Tibial nerve (tissue), 4 donors: ENCODE data around the gene NRXN2. TPM values are rescaled to one million over a fixed set of nuclear protein-coding genes. Genes with fewer than 3 reads are reported as not detected.

Experiments
- DNase-seq, 2 donors: peaks; one replicate each; pipeline ENCODE4 v3.0.0-alpha.2; 2019; ENCODE audit warnings: low spot score in 2 of 2
- H3K27ac ChIP-seq, 4 donors: fragments of 200-600 bp; sonication (generic) in 3 of 4; one replicate each; pipeline ENCODE4 v1.5.1; 2017 to 2019; ENCODE audit warnings: mild to moderate bottlenecking in 1 of 4
- H3K27me3 ChIP-seq, 2 donors: fragments of 200-600 bp; sonication (generic) in 1 of 2; one replicate each; pipeline versions ENCODE4 v1.5.1 to v1.6.0; 2017 to 2019
- H3K36me3 ChIP-seq, 3 donors: fragments of 200-600 bp; sonication (generic); one replicate each; pipeline ENCODE4 v1.5.1; 2018 to 2019
- H3K4me1 ChIP-seq, 4 donors: fragments of 200-600 bp; sonication (generic) in 3 of 4; one replicate each; pipeline ENCODE4 v1.5.1; 2017 to 2019
- H3K4me3 ChIP-seq, 4 donors: fragments of 200-600 bp; sonication (generic) in 3 of 4; one replicate each; pipeline ENCODE4 v1.5.1; 2017 to 2019; ENCODE audit warnings: mild to moderate bottlenecking in 1 of 4, moderate library complexity in 1 of 4
- H3K9me3 ChIP-seq, 4 donors: fragments of 200-600 bp; sonication (generic) in 3 of 4; one replicate each; pipeline ENCODE4 v1.5.1; 2017 to 2019
- CTCF ChIP-seq, 5 experiments: fragments of 200-600 bp in 3 of 5; fragments of 450-650 bp in 2 of 5; sonication (generic) in 3 of 5; IDR thresholded peaks; one replicate each; pipeline ENCODE4 v1.5.1; 2016 to 2019; ENCODE audit warnings: antibody characterized with exemption in 5 of 5, mild to moderate bottlenecking in 3 of 5, moderate library complexity in 2 of 5
- EP300 ChIP-seq, 2 donors: sonication (generic); formaldehyde crosslinking; IDR thresholded peaks; one replicate each; pipeline ENCODE4 v1.6.1; 2017; ENCODE audit warnings: antibody characterized with exemption in 2 of 2, mild to moderate bottlenecking in 1 of 2
- POLR2A ChIP-seq, 2 donors: fragments of 450-650 bp; IDR thresholded peaks; one replicate each; pipeline ENCODE4 v1.6.1; 2017; ENCODE audit warnings: antibody characterized with exemption in 2 of 2, mild to moderate bottlenecking in 2 of 2, moderate library complexity in 2 of 2
- WGBS, 2 donors: methylation state at CpG; one replicate each; pipeline ENCODE4 v1.1.5; 2018; 5-methylcytosine and 5-hydroxymethylcytosine counted together
- total RNA-seq, 4 donors: library from RNA; depleted of rRNA; stranded (reverse); fragments of >200 nt; gene quantifications; one replicate each; pipeline ENCODE4 v1.1.0, GENCODE V29; 2016

NRXN2 gene
- total RNA-seq, 4 donors from 2014 or later: 1.7 to 25.5 (median 8.7) TPM

DNA sequence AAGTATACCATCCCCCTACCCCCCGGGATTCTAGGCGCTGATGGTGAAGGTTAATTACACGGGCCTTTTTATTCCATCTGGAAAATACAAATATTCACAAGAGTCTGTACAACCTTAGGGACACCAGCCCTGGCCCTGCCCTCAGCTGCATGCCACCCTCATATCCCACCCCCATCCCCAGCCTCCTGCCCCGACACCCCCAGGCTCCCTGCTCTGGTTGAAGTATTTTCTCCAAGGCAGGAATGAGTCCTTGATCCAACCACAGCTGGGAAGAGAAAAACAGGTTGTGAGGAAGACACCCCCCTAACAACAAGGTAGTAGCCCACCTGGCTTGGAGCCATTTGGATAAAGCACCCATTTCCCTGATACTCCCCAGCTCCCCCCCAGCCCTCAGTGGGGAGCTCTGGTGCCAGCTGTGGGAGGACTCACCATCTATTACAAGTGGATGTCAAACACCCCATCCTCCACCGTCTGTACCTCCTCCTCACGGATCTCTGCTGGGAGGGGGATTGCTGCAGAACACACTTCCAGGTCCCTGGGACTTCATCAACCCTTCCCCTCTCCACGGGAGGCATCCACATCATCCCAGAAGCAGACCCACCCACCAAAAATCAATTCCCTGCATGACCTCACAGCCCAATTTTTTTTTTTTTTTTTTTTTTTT is 4.0 kb upstream of the NRXN2 start:
- H3K36me3 ChIP-seq: peaks cover 0 to 3% (median 0%) of the 10 kb centered on the region in 3 donors

GRCh38 chr11:64726211-64726641 is 3.2 kb upstream of the NRXN2 start:
- no peak for DNase-seq
- no peak overlapping the region for H3K27ac ChIP-seq
- peaks cover 0 to 12% (median 3%) of the 10 kb centered on the region in 4 donors for H3K4me1 ChIP-seq
- no peak for TF ChIP-seq CTCF (IDR thresholded peaks at IDR 0.05)
- TF ChIP-seq POLR2A (IDR thresholded peaks at IDR 0.05): no peak
- TF ChIP-seq EP300 (IDR thresholded peaks at IDR 0.05): no peak
- WGBS, 2 donors: 22 to 38% methylated on average over 9 of the region's 9 CpGs
- H3K27me3 ChIP-seq: peaks cover 0 to 20% of the 10 kb centered on the region in 2 donors
- no peaks in the 10 kb centered on the region for H3K36me3 ChIP-seq
- H3K9me3 ChIP-seq: no peaks in the 10 kb centered on the region
- H3K4me3 ChIP-seq: no peak overlapping the region

More for the DNA sequence above, 4.0 kb upstream of the NRXN2 start:
- H3K9me3 ChIP-seq: no peaks in the 10 kb centered on the region
- no peak for TF ChIP-seq POLR2A (IDR thresholded peaks at IDR 0.05)
- TF ChIP-seq CTCF (IDR thresholded peaks at IDR 0.05): no peak
- TF ChIP-seq EP300 (IDR thresholded peaks at IDR 0.05): no peak
- H3K4me3 ChIP-seq: no peak overlapping the region
- 66 to 69% methylated on average over 7 of the region's 7 CpGs for WGBS, 2 donors
- peaks cover 0 to 12% (median 3%) of the 10 kb centered on the region in 4 donors for H3K4me1 ChIP-seq
- no peak overlapping the region for H3K27ac ChIP-seq
- H3K27me3 ChIP-seq: peaks cover 0 to 13% of the 10 kb centered on the region in 2 donors
- DNase-seq: no peak

GRCh38 chr11:64724863-64725532 is 2.0 kb upstream of the NRXN2 start:
- no peak overlapping the region for H3K4me3 ChIP-seq
- WGBS, 2 donors: 66 to 74% methylated on average over 7 of the region's 7 CpGs
- no peaks in the 10 kb centered on the region for H3K36me3 ChIP-seq
- H3K27ac ChIP-seq: no peak overlapping the region
- H3K4me1 ChIP-seq: peaks cover 0 to 10% (median 3%) of the 10 kb centered on the region in 4 donors
- no peak for DNase-seq
- peaks cover 0 to 33% of the 10 kb centered on the region in 2 donors for H3K27me3 ChIP-seq
- H3K9me3 ChIP-seq: no peaks in the 10 kb centered on the region
- TF ChIP-seq POLR2A (IDR thresholded peaks at IDR 0.05) (no peak), CTCF (IDR thresholded peaks at IDR 0.05) (no peak), EP300 (IDR thresholded peaks at IDR 0.05) (no peak)

DNA sequence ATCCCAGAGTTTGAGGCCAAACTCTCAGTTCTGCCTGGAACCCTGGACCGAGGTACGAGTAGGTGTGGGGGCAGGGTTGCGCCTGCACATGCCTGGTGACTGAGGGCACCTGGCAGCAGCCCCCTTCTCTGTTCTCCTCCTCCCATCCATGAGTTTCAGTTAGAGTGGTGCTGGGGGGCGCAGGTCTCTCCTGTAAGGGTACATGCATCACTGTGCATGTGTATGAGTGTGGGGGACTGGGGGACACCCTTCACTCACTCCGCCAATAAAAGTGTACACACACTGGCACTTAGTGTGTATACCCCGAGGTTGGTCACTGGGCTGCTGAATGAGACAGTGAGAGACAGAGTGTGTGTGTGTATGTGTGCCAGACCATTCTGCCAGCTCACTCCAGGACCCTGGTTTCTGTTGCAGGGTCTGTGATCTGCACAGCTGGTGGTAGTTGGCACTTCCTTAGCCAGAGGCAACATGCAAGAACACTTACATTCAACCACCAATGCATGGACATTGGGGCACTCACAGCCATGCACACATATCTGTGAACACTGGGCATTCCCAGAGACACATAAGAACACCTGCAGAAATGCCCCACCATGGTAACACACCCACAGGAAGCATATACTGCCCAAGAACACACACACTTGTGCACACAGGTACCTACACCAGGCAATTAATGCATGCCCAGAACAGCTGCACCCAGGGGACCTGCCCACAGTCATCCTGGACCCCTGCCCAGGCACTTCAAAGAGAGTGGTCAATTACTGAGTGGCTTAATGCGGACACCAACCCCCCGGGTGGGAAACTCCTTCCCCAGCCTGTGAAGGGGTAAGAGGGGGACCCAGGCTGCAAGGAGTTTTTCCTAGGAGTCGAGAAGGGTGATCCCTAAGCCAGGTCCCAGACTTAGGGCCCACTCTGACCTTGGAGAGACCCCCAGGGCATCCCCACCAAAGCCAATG is 1.2 kb upstream of the NRXN2 start:
- Histone ChIP-seq H3K27ac (no peak overlapping the region), H3K36me3 (no peaks in the 10 kb centered on the region), H3K4me3 (no peak overlapping the region), H3K9me3 (no peaks in the 10 kb centered on the region), H3K4me1 (peaks cover 0 to 7% (median 3%) of the 10 kb centered on the region in 4 donors), H3K27me3 (peaks cover 0 to 41% of the 10 kb centered on the region in 2 donors)
- DNase-seq: no peak
- 62% methylated on average over 9 of the region's 9 CpGs for WGBS, 2 donors
- no peak for TF ChIP-seq EP300 (IDR thresholded peaks at IDR 0.05)
- TF ChIP-seq POLR2A (IDR thresholded peaks at IDR 0.05): no peak
- TF ChIP-seq CTCF (IDR thresholded peaks at IDR 0.05): no peak
